Heart left ventricle (tissue), 16 donors: ENCODE results near the gene SMG7. TPM values are rescaled to one million over a fixed set of nuclear protein-coding genes. Genes with fewer than 3 reads are reported as not detected.
"Not testable (repeated sequence)": the region's sequence is repeated elsewhere in the genome, so short reads cannot be mapped to it uniquely, and the experiment has no call there.

Experiments
- ATAC-seq, 4 donors: fragments of 200-7000 bp; cut with Tn5 transposase; one replicate each; pipeline ENCODE4 v1.9.1; 2020 to 2022; ENCODE audit warnings: moderate library complexity in 4 of 4, mild to moderate bottlenecking in 3 of 4, moderate number of reproducible peaks in 1 of 4
- DNase-seq, 5 donors: peaks; one replicate each; pipeline ENCODE4 v3.0.0-alpha.2; 2020
- H3K27ac ChIP-seq, 12 donors: fragments of 200-600 bp; sonication (generic) in 4 of 12; one replicate each; pipeline versions ENCODE4 v1.5.0 to v1.8.0; 2016 to 2022; ENCODE audit warnings: mild to moderate bottlenecking in 2 of 12
- H3K27me3 ChIP-seq, 9 donors: fragments of 200-600 bp; sonication (generic) in 2 of 9; one replicate each; pipeline versions ENCODE4 v1.5.1 to v1.8.0; 2016 to 2022; ENCODE audit warnings: mild to moderate bottlenecking in 3 of 9
- H3K36me3 ChIP-seq, 9 donors: fragments of 200-600 bp; sonication (generic) in 2 of 9; one replicate each; pipeline versions ENCODE4 v1.5.0 to v1.8.0; 2018 to 2022; ENCODE audit warnings: mild to moderate bottlenecking in 2 of 9
- H3K4me1 ChIP-seq, 12 donors: fragments of 200-600 bp; sonication (generic) in 4 of 12; one replicate each; pipeline versions ENCODE4 v1.5.0 to v1.8.0; 2016 to 2022; ENCODE audit warnings: mild to moderate bottlenecking in 3 of 12
- H3K4me3 ChIP-seq, 12 donors: fragments of 200-600 bp; sonication (generic) in 4 of 12; one replicate each; pipeline versions ENCODE4 v1.5.0 to v1.8.0; 2017 to 2022; ENCODE audit warnings: mild to moderate bottlenecking in 9 of 12, moderate library complexity in 4 of 12
- H3K9me3 ChIP-seq, 12 donors: fragments of 200-600 bp; sonication (generic) in 4 of 12; one replicate each; pipeline versions ENCODE4 v1.5.0 to v1.8.0; 2016 to 2022; ENCODE audit warnings: mild to moderate bottlenecking in 1 of 12
- CTCF ChIP-seq, 12 donors: fragments of 200-600 bp; sonication (generic) in 4 of 12; IDR thresholded peaks; one replicate each; pipeline versions ENCODE4 v1.5.0 to v1.8.0; 2018 to 2022; ENCODE audit warnings: antibody characterized with exemption in 12 of 12, mild to moderate bottlenecking in 5 of 12
- POLR2A ChIP-seq, 2 donors: fragments of 450-650 bp; IDR thresholded peaks; one replicate each; pipeline ENCODE4 v1.6.1; 2017; ENCODE audit warnings: antibody characterized with exemption in 2 of 2, mild to moderate bottlenecking in 2 of 2, moderate library complexity in 2 of 2
- WGBS, 4 donors: extraction: QIAGEN DNeasy Blood & Tissue Kit in 2 of 4; methylation state at CpG; one replicate each; pipeline versions ENCODE4 v1.1.5 to v1.1.7; 2013 to 2018; 5-methylcytosine and 5-hydroxymethylcytosine counted together
- intact Hi-C, 10 donors: fragments of 100-400 bp; cut with DNase I; formaldehyde crosslinking; loops; one replicate each; pipeline versions ENCODE4 v1.11.1 to v1.14.2; 2022
- long read RNA-seq, 3 donors: library from polyadenylated mRNA; unstranded; transcript quantifications; one replicate each; pipeline ENCODE4 v2.0.0, GENCODE V29; 2020 to 2021
- polyA plus RNA-seq, 2 donors: library from polyadenylated mRNA; stranded (reverse); fragments of 200-250 nt; gene quantifications; one replicate each; pipeline ENCODE4 v1.2.3, GENCODE V29; 2013
- total RNA-seq, 9 donors: library from RNA; depleted of rRNA in 2 of 9; stranded (reverse); fragments of >200 nt in 2 of 9; fragmentation: NEBNext Ultra II Directional in 3 of 9; extraction: Animal tissue kit (Norgen Biotek cat#: 25700) in 3 of 9; gene quantifications; one replicate each; pipeline versions ENCODE4 v1.1.0 to v1.2.4, GENCODE V29; 2016 to 2023
- donor health status: ischemic (EF 13 %, LVEDD 7.1; RV severe dilation, severe dysfunction).
- donor health status: healthy with polysubstance abuse.
- donor health status: DM: no; HTN: yes; CAD: no.
- donor health status: DM: no; HTN: no; CAD: no.
- donor health status: ischemic (EF 25% LVEDD 6.9; RV normal size, moderate dysfunction).
- donor health status: ischemic (EF 25% LVEDD 5.7; RV mildly dilated, moderate dysfunction).
- donor health status: healthy.
- donor health status: DM: yes; HTN: yes; CAD: no.
- donor health status: ischemic (EF 35%, LVEDD 5.7; RV mildly dilated, moderate dysfunction).
- donor health status: nonischemic (EF 11% LVEDD 7.7; RV severe dilation, severe dysfunction).
- donor health status: DM: yes; HTN: yes; CAD: no.
- donor health status: PGD.
- donor health status: ischemic (EF 29% LVEDD 5.4; RV normal size, mild dysfunction).
- donor health status: nonischemic (EF 23%, LVEDD 6.1; RV moderate dilation, normal function).

SMG7 gene
- 10 to 100 TPM; 32.0 to 55.0 (median 43.3) TPM for total RNA-seq
- polyA plus RNA-seq: 10 to 100 TPM; 15.3 to 27.0 TPM
- long read RNA-seq, donor 1, partial matches to known transcripts: 15 of 16 reads
- long read RNA-seq, donor 1, other reads (novel, unspliced or antisense): 1 of 16 reads
- long read RNA-seq, donor 2, partial matches to known transcripts: 21 of 31 reads
- long read RNA-seq, donor 2, other reads (novel, unspliced or antisense): 10 of 31 reads
- long read RNA-seq, donor 3, partial matches to known transcripts: 10 of 11 reads
- long read RNA-seq, donor 3, other reads (novel, unspliced or antisense): 1 of 11 reads

GRCh38 chr1:183472488-183473216 lies at the start of gene SMG7:
TSS of gene SMG7 (plus strand) at chr1:183472499. CDS start at chr1:183472621, 122 bp downstream.
- Histone ChIP-seq H3K4me3 (peak within 1 kb of the TSS; percentile 69 to 98 (median 92)), H3K4me1 (peaks cover 4 to 50% (median 38%) of the 10 kb centered on the region in 12 donors), H3K27ac (peak within 1 kb of the TSS; percentile 91 to 99 (median 96)), H3K36me3 (no peaks in the 10 kb centered on the region), H3K27me3 (no peaks in the 10 kb centered on the region), H3K9me3 (no peaks in the 10 kb centered on the region)
- DNase-seq (peak in 3 of 5 donors; percentile 50 to 82 (median 58)), ATAC-seq (peak in 2 of 4 donors; percentile 2)
- no peak for TF ChIP-seq POLR2A (IDR thresholded peaks at IDR 0.05)
- peak in 1 of 12 donors; percentile 6 for TF ChIP-seq CTCF (IDR thresholded peaks at IDR 0.05)
- WGBS, 4 donors: 0 to 1% (median 1%) methylated on average over 30 to 70 of the region's 70 CpGs
- intact Hi-C loops: loop anchor here (5.0 to 10.0 kb wide), 8 partner anchors 70 to 582 kb away; partner anchors contain the start of genes ARPC5 (in 2 of the 10) and TSEN15 (in 1 of the 10)

- DNase-seq: no peak
- Histone ChIP-seq H3K36me3 (no peaks in the 10 kb centered on the region), H3K4me3 (no peak overlapping the region), H3K9me3 (no peaks in the 10 kb centered on the region), H3K27ac (no peak overlapping the region), H3K4me1 (peaks cover 0 to under 1% (median 0%) of the 10 kb centered on the region in 12 donors), H3K27me3 (peaks cover 0 to 41% (median 13%) of the 10 kb centered on the region in 9 donors)
- ATAC-seq: no peak
- intact Hi-C loops: no loop called here
- TF ChIP-seq POLR2A (IDR thresholded peaks at IDR 0.05) (no peak), CTCF (IDR thresholded peaks at IDR 0.05) (no peak)
- 55 to 70% (median 62%) methylated on average over 1 of the region's 1 CpG for WGBS, 4 donors
These were observed 48.8 kb upstream of the SMG7 start for GRCh38 chr1:183423541-183423940.

GRCh38 chr1:183424691-183425090 lies 47.6 kb upstream of the SMG7 start:
- intact Hi-C loops: no loop called here
- no peak for ATAC-seq
- no peak for DNase-seq
- Histone ChIP-seq H3K27me3 (peaks cover 0 to 29% (median 2%) of the 10 kb centered on the region in 9 donors), H3K27ac (no peak overlapping the region), H3K9me3 (no peaks in the 10 kb centered on the region), H3K4me3 (no peak overlapping the region), H3K36me3 (no peaks in the 10 kb centered on the region), H3K4me1 (no peaks in the 10 kb centered on the region)
- TF ChIP-seq CTCF (IDR thresholded peaks at IDR 0.05) (no peak), POLR2A (IDR thresholded peaks at IDR 0.05) (no peak)

GRCh38 chr1:183427591-183427990 lies 44.7 kb upstream of the SMG7 start:
- H3K4me3 ChIP-seq, H3K9me3 ChIP-seq, ATAC-seq, H3K4me1 ChIP-seq, H3K27me3 ChIP-seq, intact Hi-C loops, H3K36me3 ChIP-seq, DNase-seq, H3K27ac ChIP-seq: not testable (repeated sequence)
- 27 to 35% (median 33%) methylated on average over 3 of the region's 3 CpGs for WGBS, 4 donors
